Peyer's patch (tissue), 4 donors: ENCODE results near the gene HCFC1.

Experiments
- CTCF ChIP-seq, 6 experiments: fragments of 450-650 bp in 4 of 6; fragments of 200-600 bp in 2 of 6; sonication (generic) in 1 of 6; IDR thresholded peaks; one replicate each; pipeline ENCODE4 v1.5.1; 2017 to 2019; ENCODE audit warnings: antibody characterized with exemption in 6 of 6, mild to moderate bottlenecking in 3 of 6, moderate library complexity in 1 of 6
- POLR2A ChIP-seq, 2 donors: fragments of 450-650 bp; IDR thresholded peaks; one replicate each; pipeline ENCODE4 v1.5.1; 2017; ENCODE audit warnings: antibody characterized with exemption in 2 of 2, mild to moderate bottlenecking in 2 of 2, moderate library complexity in 2 of 2

- TF ChIP-seq CTCF (IDR thresholded peaks at IDR 0.05) (peak in 5 of 6 experiments; percentile 16 to 44 (median 33)), POLR2A (IDR thresholded peaks at IDR 0.05) (no peak)
Observed at GRCh38 chrX:153924149-153924861, 47.3 kb downstream of the HCFC1 start.
